Spleen (tissue), 11 donors: ENCODE results near the gene KIAA1549. TPM values are rescaled to one million over a fixed set of nuclear protein-coding genes. Genes with fewer than 3 reads are reported as not detected.
"Not testable (repeated sequence)": the region's sequence is repeated elsewhere in the genome, so short reads cannot be mapped to it uniquely, and the experiment has no call there.

Experiments
- DNase-seq: peaks from one replicate; pipeline ENCODE4 v3.0.0-alpha.2; 2020
- H3K27ac ChIP-seq, 8 donors: fragments of 200-600 bp; sonication (generic) in 7 of 8; 1 replicate in 4 of 8; 2 replicates in 4 of 8; pipeline versions ENCODE4 v1.5.0 to v1.8.0; 2016 to 2021; ENCODE audit warnings: inconsistent platforms in 4 of 8, mild to moderate bottlenecking in 4 of 8, moderate library complexity in 1 of 8
- H3K27me3 ChIP-seq, 7 donors: fragments of 200-600 bp; sonication (generic) in 6 of 7; replicated peaks in 1 of 7; 1 replicate in 4 of 7; 2 replicates in 3 of 7; pipeline versions ENCODE4 v1.5.0 to v1.8.0; 2016 to 2021; ENCODE audit warnings: inconsistent platforms in 3 of 7, mild to moderate bottlenecking in 1 of 7
- H3K36me3 ChIP-seq, 6 donors: fragments of 200-600 bp; sonication (generic) in 5 of 6; 1 replicate in 4 of 6; 2 replicates in 2 of 6; pipeline versions ENCODE4 v1.5.0 to v1.8.0; 2016 to 2021; ENCODE audit warnings: inconsistent platforms in 2 of 6
- H3K4me1 ChIP-seq, 6 donors: fragments of 200-600 bp; sonication (generic) in 5 of 6; 1 replicate in 3 of 6; 2 replicates in 3 of 6; pipeline versions ENCODE4 v1.5.0 to v1.8.0; 2016 to 2021; ENCODE audit warnings: inconsistent platforms in 3 of 6
- H3K4me3 ChIP-seq, 8 donors: fragments of 200-600 bp; sonication (generic) in 7 of 8; 1 replicate in 4 of 8; 2 replicates in 4 of 8; pipeline versions ENCODE4 v1.5.0 to v1.8.0; 2016 to 2021; ENCODE audit warnings: inconsistent platforms in 4 of 8, mild to moderate bottlenecking in 4 of 8, moderate library complexity in 2 of 8
- H3K9me3 ChIP-seq, 8 donors: fragments of 200-600 bp; sonication (generic) in 7 of 8; 1 replicate in 4 of 8; 2 replicates in 4 of 8; pipeline versions ENCODE4 v1.5.0 to v1.8.0; 2016 to 2021; ENCODE audit warnings: inconsistent platforms in 4 of 8
- CTCF ChIP-seq, 11 experiments: fragments of 200-600 bp in 7 of 11; fragments of 450-650 bp in 4 of 11; sonication (generic) in 4 of 11; IDR thresholded peaks in 8 of 11; conservative IDR thresholded peaks in 3 of 11; 1 replicate in 7 of 11; 2 replicates in 4 of 11; pipeline versions ENCODE4 v1.4.0 to v1.8.0; 2016 to 2021; ENCODE audit warnings: antibody characterized with exemption in 11 of 11, inconsistent platforms in 4 of 11, mild to moderate bottlenecking in 1 of 11
- POLR2A ChIP-seq, 3 donors: fragments of 450-650 bp; IDR thresholded peaks; one replicate each; pipeline ENCODE4 v1.5.1; 2017; ENCODE audit warnings: antibody characterized with exemption in 3 of 3, mild to moderate bottlenecking in 1 of 3
- POLR2AphosphoS5 ChIP-seq, 3 donors: sonication (generic); formaldehyde crosslinking; IDR thresholded peaks; one replicate each; pipeline ENCODE4 v1.5.1; 2017; ENCODE audit warnings: antibody characterized with exemption in 3 of 3
- WGBS, 5 donors: extraction: QIAGEN DNeasy Blood & Tissue Kit in 3 of 5; methylation state at CpG; one replicate each; pipeline versions ENCODE4 v1.1.5 to v1.1.7; 2013 to 2018; 5-methylcytosine and 5-hydroxymethylcytosine counted together
- intact Hi-C: fragments of 100-400 bp; cut with DNase I; formaldehyde crosslinking; loops from one replicate; pipeline ENCODE4 v1.15.0; 2023; ENCODE audit warnings: low total_unique reads
- polyA plus RNA-seq, 3 donors: library from polyadenylated mRNA; stranded (reverse); fragments of 200-250 nt; gene quantifications; one replicate each; pipeline ENCODE4 v1.2.1, GENCODE V29; 2013
- total RNA-seq, 7 donors: library from RNA; depleted of rRNA in 3 of 7; stranded (reverse); fragments of >200 nt in 3 of 7; fragmentation: NEBNext Ultra II Directional in 4 of 7; extraction: Animal tissue kit (Norgen Biotek cat#: 25700) in 4 of 7; gene quantifications; one replicate each; pipeline versions ENCODE4 v1.1.0 to v1.2.1, GENCODE V29; 2016 to 2021
- donor health status: healthy with polysubstance abuse.
- donor health status: DM: no; HTN: no; CAD: no; lungs with moderate emphysema.
- donor health status: DM: no; HTN: no; CAD: no.
- donor health status: Bipolar disorder and iron deficiency.
- donor health status: healthy.
- donor health status: DM: no; HTN: no; CAD: no.
- donor health status: DM: yes; HTN: yes; CAD: no.

Gene KIAA1549
- total and polyA plus RNA-seq, 10 donors = 0.03 to 1.8 (median 0.85) TPM

- intact Hi-C loops = no loop called here
- Histone ChIP-seq H3K36me3 (no peaks in the 10 kb centered on the region), H3K9me3 (no peaks in the 10 kb centered on the region), H3K27ac (no peak overlapping the region), H3K27me3 (peaks cover 0 to 50% (median 14%) of the 10 kb centered on the region in 7 donors), H3K4me1 (peaks cover 4 to 22% (median 19%) of the 10 kb centered on the region in 6 donors), H3K4me3 (peak overlapping the region in 1 of 8 donors; percentile 79)
- WGBS, 5 donors = 88 to 95% (median 93%) methylated on average over 6 of the region's 6 CpGs
- TF ChIP-seq POLR2A (IDR thresholded peaks at IDR 0.05) = no peak
- peak in 1 of 11 experiments; percentile 4 for TF ChIP-seq CTCF (IDR thresholded peaks at IDR 0.05 in 8 of 11, conservative IDR thresholded peaks at IDR 0.05 in 3 of 11)
- no peak for DNase-seq
Observed at GRCh38 chr7:138979226-138979979, 1.8 kb downstream of the KIAA1549 start.

GRCh38 chr7:138978541-138979184 lies 2.5 kb downstream of the KIAA1549 start:
- Histone ChIP-seq H3K9me3 (no peaks in the 10 kb centered on the region), H3K4me1 (peaks cover 4 to 22% (median 19%) of the 10 kb centered on the region in 6 donors), H3K27ac (no peak overlapping the region), H3K4me3 (no peak overlapping the region), H3K27me3 (peaks cover 0 to 55% (median 14%) of the 10 kb centered on the region in 7 donors), H3K36me3 (no peaks in the 10 kb centered on the region)
- WGBS, 5 donors = 82 to 91% (median 85%) methylated on average over 6 of the region's 6 CpGs
- TF ChIP-seq POLR2AphosphoS5 (IDR thresholded peaks at IDR 0.05) = no peak
- peak in 1 of 11 experiments; percentile 4 for TF ChIP-seq CTCF (IDR thresholded peaks at IDR 0.05 in 8 of 11, conservative IDR thresholded peaks at IDR 0.05 in 3 of 11)
- no peak for DNase-seq
- intact Hi-C loops = no loop called here

- WGBS, 5 donors = 86 to 94% (median 92%) methylated on average over 11 of the region's 11 CpGs
Observed at GRCh38 chr7:138976161-138976560, 5.0 kb downstream of the KIAA1549 start.

GRCh38 chr7:138975343-138976104 lies 5.7 kb downstream of the KIAA1549 start:
- H3K4me3 ChIP-seq = no peak overlapping the region
- peaks cover 0 to 34% (median 12%) of the 10 kb centered on the region in 7 donors for H3K27me3 ChIP-seq
- 53 to 58% (median 58%) methylated on average over 5 of the region's 5 CpGs for WGBS, 5 donors
- H3K36me3 ChIP-seq = no peaks in the 10 kb centered on the region
- intact Hi-C loops = no loop called here
- no peak for DNase-seq
- H3K9me3 ChIP-seq = no peaks in the 10 kb centered on the region
- no peak for TF ChIP-seq POLR2AphosphoS5 (IDR thresholded peaks at IDR 0.05)
- TF ChIP-seq CTCF (IDR thresholded peaks at IDR 0.05 in 8 of 11, conservative IDR thresholded peaks at IDR 0.05 in 3 of 11) = no peak
- no peak overlapping the region for H3K27ac ChIP-seq
- peaks cover 0 to 11% (median 8%) of the 10 kb centered on the region in 6 donors for H3K4me1 ChIP-seq

More at GRCh38 chr7:138976161-138976560, 5.0 kb downstream of the KIAA1549 start:
- DNase-seq, H3K36me3 ChIP-seq, intact Hi-C loops, H3K27ac ChIP-seq, H3K9me3 ChIP-seq, H3K4me3 ChIP-seq: not testable (repeated sequence)
- H3K27me3 ChIP-seq = peaks cover 0 to 38% (median 14%) of the 10 kb centered on the region in 7 donors
- peaks cover 0 to 14% (median 12%) of the 10 kb centered on the region in 6 donors for H3K4me1 ChIP-seq
